Hepatocyte (in vitro differentiated cells): ENCODE data around the gene GAL3ST2. TPM values are rescaled to one million over a fixed set of nuclear protein-coding genes. Genes with fewer than 3 reads are reported as not detected.
"Not testable (repeated sequence)": the region's sequence is repeated elsewhere in the genome, so short reads cannot be mapped to it uniquely, and the experiment has no call there.

Source experiments
- DNase-seq: peaks from one replicate; pipeline ENCODE4 v3.0.0-alpha.2; 2016; ENCODE audit warnings: low spot score
- H2AFZ ChIP-seq: fragments of 200-600 bp; sonication (generic); 2 replicates; pipeline ENCODE4 v1.6.0; 2016; ENCODE audit warnings: antibody characterized with exemption, mild to moderate bottlenecking
- H3K27ac ChIP-seq: fragments of 200-600 bp; sonication (generic); 2 replicates; pipeline ENCODE4 v1.5.1; 2016; ENCODE audit warnings: mild to moderate bottlenecking
- H3K27me3 ChIP-seq: fragments of 200-600 bp; sonication (generic); 2 replicates; pipeline ENCODE4 v1.6.1; 2016
- H3K36me3 ChIP-seq: fragments of 200-600 bp; sonication (generic); replicated peaks from 2 replicates; pipeline ENCODE4 v1.5.1; 2016; ENCODE audit warnings: low read depth; ENCODE audit not compliant: insufficient read depth
- H3K4me1 ChIP-seq: fragments of 200-600 bp; sonication (generic); 2 replicates; pipeline ENCODE4 v1.5.1; 2016; ENCODE audit warnings: mild to moderate bottlenecking, moderate library complexity; ENCODE audit not compliant: insufficient read depth
- H3K4me2 ChIP-seq: fragments of 200-600 bp; sonication (generic); 2 replicates; pipeline ENCODE4 v1.6.0; 2016
- H3K4me3 ChIP-seq: fragments of 200-600 bp; sonication (generic); 2 replicates; pipeline ENCODE4 v1.5.1; 2016; ENCODE audit warnings: mild to moderate bottlenecking
- H3K79me2 ChIP-seq: fragments of 200-600 bp; sonication (generic); 2 replicates; pipeline ENCODE4 v1.6.0; 2017; ENCODE audit warnings: mild to moderate bottlenecking
- H3K9me2 ChIP-seq: fragments of 200-600 bp; sonication (generic); replicated peaks from 2 replicates; pipeline ENCODE4 v1.6.0; 2017; ENCODE audit warnings: mild to moderate bottlenecking; ENCODE audit not compliant: insufficient read depth
- H3K9me3 ChIP-seq: fragments of 200-600 bp; sonication (generic); 2 replicates; pipeline ENCODE4 v1.5.1; 2016; ENCODE audit warnings: low read depth, mild to moderate bottlenecking
- H4K20me1 ChIP-seq: fragments of 200-600 bp; sonication (generic); 2 replicates; pipeline ENCODE4 v1.6.0; 2016; ENCODE audit warnings: mild to moderate bottlenecking; ENCODE audit not compliant: insufficient read depth, poor library complexity, severe bottlenecking
- EZH2 ChIP-seq: fragments of 200-600 bp; sonication (generic); IDR thresholded peaks from 2 replicates; pipeline ENCODE4 v1.6.1; 2016; ENCODE audit warnings: antibody characterized with exemption, mild to moderate bottlenecking, borderline replicate concordance
- EZH2phosphoT487 ChIP-seq: fragments of 200-600 bp; sonication (generic); IDR thresholded peaks from one replicate; pipeline ENCODE4 v1.6.1; 2018; ENCODE audit warnings: antibody characterized with exemption, mild to moderate bottlenecking, low read depth, moderate library complexity; ENCODE audit not compliant: unreplicated experiment, severe bottlenecking
- WGBS: methylation state at CpG from one replicate; pipeline ENCODE4 v1.1.6; 2016; ENCODE audit warnings: low lambda C conversion rate; ENCODE audit errors: missing lambda C conversion rate; 5-methylcytosine and 5-hydroxymethylcytosine counted together
- polyA plus RNA-seq: library from polyadenylated mRNA; unstranded; fragments of >200 nt; fragmentation: Nextera tagmentation; extraction: Ambion mirVana; gene quantifications from 2 replicates; pipeline ENCODE4 v1.2.1, GENCODE V29; 2016
- total RNA-seq: library from RNA; depleted of rRNA; stranded (reverse); fragments of >200 nt; gene quantifications from 2 replicates; pipeline ENCODE4 v1.2.3, GENCODE V29; 2014
- TF ChIP-seq, protein P1 (sequence below): fragments of 200-600 bp; sonication (generic); IDR thresholded peaks from 2 replicates; pipeline ENCODE4 v1.5.1; 2016; ENCODE audit warnings: antibody characterized with exemption, mild to moderate bottlenecking; ENCODE audit not compliant: poor library complexity

Gene GAL3ST2
- total and polyA plus RNA-seq, 2 experiments from 2014 or later: 0.53 TPM; not detected in 1

DNA sequence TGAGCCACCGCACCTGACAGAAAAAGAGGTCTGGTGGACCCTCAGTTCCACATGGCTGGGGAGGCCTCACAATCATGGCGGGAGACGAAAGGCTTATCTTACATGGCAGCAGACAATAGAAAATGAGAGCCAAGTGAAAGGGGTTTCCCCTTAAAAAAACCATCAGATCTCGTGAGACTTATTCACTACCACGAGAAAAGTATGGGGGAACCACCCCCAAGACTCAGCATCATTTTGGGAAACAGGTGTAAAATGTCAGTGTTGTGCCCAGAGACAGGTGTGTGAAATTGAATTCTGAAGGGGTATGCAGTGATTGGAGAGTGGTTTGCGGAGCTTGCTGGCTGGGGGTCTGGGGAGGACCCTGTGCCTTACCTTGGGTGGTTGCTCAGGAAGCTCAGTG, 46.8 kb upstream of the GAL3ST2 start:
- no peak overlapping the region for H3K4me3 ChIP-seq
- no peaks in the 10 kb centered on the region for H3K27me3 ChIP-seq
- no peaks in the 10 kb centered on the region for H3K36me3 ChIP-seq
- no peak overlapping the region for H2AFZ ChIP-seq
- no peaks in the 10 kb centered on the region for H3K9me2 ChIP-seq
- no peak overlapping the region for H3K4me2 ChIP-seq
- WGBS: 94% methylated on average over 6 of the region's 6 CpGs
- TF ChIP-seq EZH2: no peak
- TF ChIP-seq, protein P1, sequence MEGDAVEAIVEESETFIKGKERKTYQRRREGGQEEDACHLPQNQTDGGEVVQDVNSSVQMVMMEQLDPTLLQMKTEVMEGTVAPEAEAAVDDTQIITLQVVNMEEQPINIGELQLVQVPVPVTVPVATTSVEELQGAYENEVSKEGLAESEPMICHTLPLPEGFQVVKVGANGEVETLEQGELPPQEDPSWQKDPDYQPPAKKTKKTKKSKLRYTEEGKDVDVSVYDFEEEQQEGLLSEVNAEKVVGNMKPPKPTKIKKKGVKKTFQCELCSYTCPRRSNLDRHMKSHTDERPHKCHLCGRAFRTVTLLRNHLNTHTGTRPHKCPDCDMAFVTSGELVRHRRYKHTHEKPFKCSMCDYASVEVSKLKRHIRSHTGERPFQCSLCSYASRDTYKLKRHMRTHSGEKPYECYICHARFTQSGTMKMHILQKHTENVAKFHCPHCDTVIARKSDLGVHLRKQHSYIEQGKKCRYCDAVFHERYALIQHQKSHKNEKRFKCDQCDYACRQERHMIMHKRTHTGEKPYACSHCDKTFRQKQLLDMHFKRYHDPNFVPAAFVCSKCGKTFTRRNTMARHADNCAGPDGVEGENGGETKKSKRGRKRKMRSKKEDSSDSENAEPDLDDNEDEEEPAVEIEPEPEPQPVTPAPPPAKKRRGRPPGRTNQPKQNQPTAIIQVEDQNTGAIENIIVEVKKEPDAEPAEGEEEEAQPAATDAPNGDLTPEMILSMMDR: no peak
- no peak for TF ChIP-seq EZH2phosphoT487
- H3K79me2 ChIP-seq: no peaks in the 10 kb centered on the region
- no peaks in the 10 kb centered on the region for H3K4me1 ChIP-seq
- no peak overlapping the region for H3K27ac ChIP-seq
- no peaks in the 10 kb centered on the region for H4K20me1 ChIP-seq
- no peak for DNase-seq
- H3K9me3 ChIP-seq: no peaks in the 10 kb centered on the region

GRCh38 chr2:241730671-241731293, 45.8 kb upstream of the GAL3ST2 start:
- Histone ChIP-seq H3K9me3 (no peaks in the 10 kb centered on the region), H3K4me3 (no peak overlapping the region), H3K36me3 (no peaks in the 10 kb centered on the region), H3K27ac (no peak overlapping the region), H3K4me2 (no peak overlapping the region), H3K9me2 (no peaks in the 10 kb centered on the region), H2AFZ (no peak overlapping the region), H4K20me1 (no peaks in the 10 kb centered on the region), H3K4me1 (no peaks in the 10 kb centered on the region), H3K79me2 (peaks cover 3% of the 10 kb centered on the region), H3K27me3 (no peaks in the 10 kb centered on the region)
- WGBS: 84% methylated on average over 12 of the region's 12 CpGs
- no peak for DNase-seq
- TF ChIP-seq EZH2phosphoT487 (no peak), EZH2 (no peak)
- TF ChIP-seq, protein P1: no peak

GRCh38 chr2:241732513-241733186, 44.0 kb upstream of the GAL3ST2 start:
- not testable (repeated sequence) for H3K4me3 ChIP-seq, H4K20me1 ChIP-seq, H3K27ac ChIP-seq, H3K9me2 ChIP-seq, H3K4me1 ChIP-seq, H3K27me3 ChIP-seq, H3K9me3 ChIP-seq, H2AFZ ChIP-seq, H3K36me3 ChIP-seq
- whole genome bisulfite sequencing: 45% methylated on average over 26 of the region's 26 CpGs
- H3K4me2 ChIP-seq: peak overlapping the region; percentile 49
- TF ChIP-seq, protein P1: peak; percentile 58
- DNase-seq: peak; percentile 32
- H3K79me2 ChIP-seq: peaks cover 18% of the 10 kb centered on the region
